ENCODE measurements around the gene DCN. TPM values are rescaled to one million over a fixed set of nuclear protein-coding genes. Genes with fewer than 3 reads are reported as not detected.

The DCN gene
- polyA plus RNA-seq, 1 of the 3 experiments (the other 2 are of a cell fraction), result 5.5 TPM

GRCh38 chr12:91093341-91093740 lies 89.3 kb downstream of the DCN start:
- Histone ChIP-seq H3K79me2 (ENCODE audit: insufficient read depth) (no peaks in the 10 kb centered on the region), H3K9me2 (no peaks in the 10 kb centered on the region), H3F3A (replicated peaks; ENCODE audit: insufficient read depth) (no peaks in the 10 kb centered on the region), H3K4me3 (ENCODE audit: low read depth in 2 of 2, low read length in 1 of 2) (no peak overlapping the region), H3K9ac (no peak overlapping the region), H3K27ac (ENCODE audit: low read depth in 2 of 2, low read length in 1 of 2) (no peak overlapping the region), H3K27me3 (ENCODE audit: insufficient read depth) (no peaks in the 10 kb centered on the region), H3K36me3 (replicated peaks in 1 of 2; ENCODE audit: control insufficient read depth in 1 of 2, insufficient read depth in 2 of 2, low read length in 1 of 2) (no peaks in the 10 kb centered on the region), H3K4me2 (no peak overlapping the region), H3K9me3 (peaks cover 9% of the 10 kb centered on the region), H3K4me1 (ENCODE audit: control insufficient read depth in 1 of 2, insufficient read depth in 2 of 2, low read depth in 1 of 2, low read length in 1 of 2) (peaks cover 0 to 4% of the 10 kb centered on the region in 2 experiments; a peak in 2 of 4 replicates), H2AFZ (ENCODE audit: low read depth) (peak overlapping the region; percentile 26; the same call in 1 of the 2 replicates), H4K20me1 (ENCODE audit: insufficient read depth) (no peaks in the 10 kb centered on the region)
- POLR2A ChIA-PET, result no interaction called here
- no peak for DNase-seq
- CTCF ChIA-PET, result no interaction called here
- 93% methylated on average over 4 of the region's 4 CpGs for WGBS (ENCODE audit: low lambda C conversion rate)
- no peak for TF ChIP-seq REST (IDR thresholded peaks at IDR 0.05; ENCODE audit: low read depth, low read length)
- TF ChIP-seq NRF1 (IDR thresholded peaks at IDR 0.05; ENCODE audit: low read depth, low read length), result no peak
- TF ChIP-seq MAX (IDR thresholded peaks at IDR 0.05; ENCODE audit: low read depth), result no peak
- TF ChIP-seq MXI1 (IDR thresholded peaks at IDR 0.05; ENCODE audit: low read depth, low read length), result no peak
- TF ChIP-seq USF1 (IDR thresholded peaks at IDR 0.05; ENCODE audit: borderline replicate concordance, low read depth), result no peak
- no peak for TF ChIP-seq TEAD4 (IDR thresholded peaks at IDR 0.05; ENCODE audit: borderline replicate concordance, insufficient read depth)
- TF ChIP-seq FOSL2 (IDR thresholded peaks at IDR 0.05; ENCODE audit: borderline replicate concordance, low read depth), result no peak
- TF ChIP-seq TAF1 (IDR thresholded peaks at IDR 0.05; ENCODE audit: borderline replicate concordance, low read depth, low read length), result no peak
- TF ChIP-seq RAD21 (IDR thresholded peaks at IDR 0.05; ENCODE audit: low read length), result no peak
- no peak for TF ChIP-seq GABPA (IDR thresholded peaks at IDR 0.05; ENCODE audit: low read depth)
- TF ChIP-seq, protein P1, sequence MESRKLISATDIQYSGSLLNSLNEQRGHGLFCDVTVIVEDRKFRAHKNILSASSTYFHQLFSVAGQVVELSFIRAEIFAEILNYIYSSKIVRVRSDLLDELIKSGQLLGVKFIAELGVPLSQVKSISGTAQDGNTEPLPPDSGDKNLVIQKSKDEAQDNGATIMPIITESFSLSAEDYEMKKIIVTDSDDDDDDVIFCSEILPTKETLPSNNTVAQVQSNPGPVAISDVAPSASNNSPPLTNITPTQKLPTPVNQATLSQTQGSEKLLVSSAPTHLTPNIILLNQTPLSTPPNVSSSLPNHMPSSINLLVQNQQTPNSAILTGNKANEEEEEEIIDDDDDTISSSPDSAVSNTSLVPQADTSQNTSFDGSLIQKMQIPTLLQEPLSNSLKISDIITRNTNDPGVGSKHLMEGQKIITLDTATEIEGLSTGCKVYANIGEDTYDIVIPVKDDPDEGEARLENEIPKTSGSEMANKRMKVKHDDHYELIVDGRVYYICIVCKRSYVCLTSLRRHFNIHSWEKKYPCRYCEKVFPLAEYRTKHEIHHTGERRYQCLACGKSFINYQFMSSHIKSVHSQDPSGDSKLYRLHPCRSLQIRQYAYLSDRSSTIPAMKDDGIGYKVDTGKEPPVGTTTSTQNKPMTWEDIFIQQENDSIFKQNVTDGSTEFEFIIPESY (IDR thresholded peaks at IDR 0.05; ENCODE audit: borderline replicate concordance, low read depth), result no peak
- TF ChIP-seq RFX5 (IDR thresholded peaks at IDR 0.05; ENCODE audit: low read length), result no peak
- TF ChIP-seq RXRA (IDR thresholded peaks at IDR 0.05; ENCODE audit: borderline replicate concordance, low read depth), result no peak
- TF ChIP-seq GATA2 (CRISPR knock-in tag; IDR thresholded peaks at IDR 0.05), result no peak
- TF ChIP-seq YY1 (IDR thresholded peaks at IDR 0.05; ENCODE audit: low read depth), result no peak
